ENCODE data around the gene GPRC5A. TPM values are rescaled to one million over a fixed set of nuclear protein-coding genes. Genes with fewer than 3 reads are reported as not detected.

The GPRC5A gene
- total and polyA plus RNA-seq, 2 of the 8 experiments (the other 6 are each of a cell fraction or from before 2014, with no cell fraction given) = 1.0 to 1.4 TPM

DNA sequence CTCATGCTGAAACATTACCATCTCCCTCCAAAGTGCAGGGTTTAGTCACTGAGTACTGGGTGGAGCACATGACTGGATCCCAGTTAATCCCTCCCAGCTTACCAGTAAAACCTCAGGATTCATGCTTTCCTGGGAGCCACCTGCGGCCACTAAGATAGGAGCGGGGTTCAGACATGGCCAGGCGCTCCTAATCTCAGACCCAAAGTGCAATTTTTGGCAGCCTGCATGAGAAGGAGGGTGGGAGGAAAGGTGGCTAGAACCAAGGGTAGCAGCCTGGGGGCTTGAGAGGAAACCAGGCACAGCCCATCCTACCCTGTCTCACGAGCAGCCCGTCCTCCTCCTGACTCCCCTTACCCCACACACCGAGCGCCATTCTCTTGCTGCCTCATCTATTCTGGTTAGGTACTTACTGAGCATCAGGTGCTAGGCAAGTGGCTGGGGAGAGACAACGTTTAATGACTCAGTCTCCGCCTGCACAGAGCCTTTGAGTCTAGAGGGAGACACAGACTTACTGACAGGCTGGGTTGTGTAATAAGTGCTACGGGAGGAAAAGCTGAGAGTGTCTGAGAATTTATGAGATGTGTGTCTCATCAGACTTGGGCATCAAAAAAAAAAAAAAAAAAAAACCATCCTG lies 9.9 kb downstream of the GPRC5A start (continued):
- TF ChIP-seq CHD7 (IDR thresholded peaks at IDR 0.05; ENCODE audit: insufficient replicate concordance, low read length) (no peak), SIN3A (conservative IDR thresholded peaks at IDR 0.05 in 1 of 2, IDR thresholded peaks at IDR 0.05 in 1 of 2; ENCODE audit: low read depth in 1 of 2, low read length in 2 of 2) (no peak), POU5F1 (IDR thresholded peaks at IDR 0.05; ENCODE audit: low read depth, low read length) (no peak), RXRA (IDR thresholded peaks at IDR 0.05; ENCODE audit: insufficient read depth, low read depth, low read length) (no peak), CEBPB (IDR thresholded peaks at IDR 0.05; ENCODE audit: low read depth, low read length) (no peak), SIRT6 (IDR thresholded peaks at IDR 0.05; ENCODE audit: low read length) (no peak), RAD21 (IDR thresholded peaks at IDR 0.05 in 1 of 2, conservative IDR thresholded peaks at IDR 0.05 in 1 of 2; ENCODE audit: low read depth in 2 of 2, low read length in 2 of 2) (no peak), CHD1 (IDR thresholded peaks at IDR 0.05; ENCODE audit: low read depth, low read length) (no peak), E2F6 (IDR thresholded peaks at IDR 0.05) (no peak), MAFK (IDR thresholded peaks at IDR 0.05; ENCODE audit: low read depth, low read length) (no peak)
